GM12878 (cell line): ENCODE measurements around the gene TSEN54. TPM values are rescaled to one million over a fixed set of nuclear protein-coding genes. Genes with fewer than 3 reads are reported as not detected.

Experiments used
- ATAC-seq: fragments of 200-7000 bp; cut with Tn5 transposase; 3 replicates; pipeline ENCODE4 v1.9.1; 2020; ENCODE audit warnings: mild to moderate bottlenecking, moderate library complexity
- BruUV-seq: library from RNA; stranded (reverse); fragments of 400-500 nt; replicated peaks from 2 replicates; lab custom pipeline; 2021; lab: Mats Ljungman, UMichigan
- CTCF ChIA-PET: fragments of 300-600 bp; sonication (Branson Sonifier 250); formaldehyde crosslinking; extraction: SDS; loops from one replicate; lab custom pipeline; 2021; ENCODE audit warnings: inconsistent platforms; lab: Yijun Ruan, JAX
- POLR2A ChIA-PET: fragments of 350-600 bp; formaldehyde crosslinking; extraction: SDS; loops from one replicate; lab custom pipeline; 2021; ENCODE audit warnings: inconsistent platforms; lab: Charles Lee
- RAD21 ChIA-PET: fragments of 300-600 bp; sonication (Branson Sonifier 250); formaldehyde crosslinking; loops from one replicate; lab custom pipeline; 2023; ENCODE audit warnings: antibody characterized with exemption; ENCODE audit not compliant: unreplicated experiment; lab: Charles Lee
- SMC1A ChIA-PET: fragments of 300-600 bp; sonication (Branson Sonifier 250); formaldehyde crosslinking; loops from one replicate; lab custom pipeline; 2023; ENCODE audit not compliant: unreplicated experiment, uncharacterized antibody; lab: Charles Lee
- DNase-seq: peaks from one replicate; pipeline ENCODE4 v3.0.0-alpha.2; 2011; ENCODE audit warnings: low read depth, low spot score
- FAIRE-seq: peaks from 3 replicates; lab custom pipeline; 2011; peaks lifted over from hg19 to GRCh38; lab: Jason Lieb, UNC
- H2AFZ ChIP-seq: 2 replicates; pipeline ENCODE4 v1.6.0; 2011; ENCODE audit warnings: low read depth, low read length, control low read depth; ENCODE audit not compliant: control insufficient read depth
- H3K27ac ChIP-seq: 2 replicates; pipeline ENCODE4 v1.5.1; 2011; ENCODE audit warnings: control low read depth; ENCODE audit not compliant: control insufficient read depth, insufficient read depth
- H3K27me3 ChIP-seq, 2 experiments: replicated peaks in 1 of 2; 2 replicates each; pipeline versions ENCODE4 v1.6.0 to v1.6.1; 2011; ENCODE audit warnings: low read length in 1 of 2; ENCODE audit not compliant: control insufficient read depth in 2 of 2, insufficient read depth in 2 of 2
- H3K36me3 ChIP-seq, 2 experiments: 2 replicates each; pipeline ENCODE4 v1.5.1; 2011; ENCODE audit warnings: low read length in 1 of 2; ENCODE audit not compliant: control insufficient read depth in 2 of 2, insufficient read depth in 2 of 2
- H3K4me1 ChIP-seq: 2 replicates; pipeline ENCODE4 v1.6.1; 2011; ENCODE audit warnings: mild to moderate bottlenecking, low read length, moderate library complexity, mixed read lengths; ENCODE audit not compliant: control insufficient read depth, insufficient read depth
- H3K4me2 ChIP-seq: 2 replicates; pipeline ENCODE4 v1.6.0; 2011; ENCODE audit warnings: control low read depth; ENCODE audit not compliant: control insufficient read depth, insufficient read depth
- H3K4me3 ChIP-seq: fragments of 200-600 bp; sonication (generic); 2 replicates; pipeline ENCODE4 v1.5.1; 2016
- H3K79me2 ChIP-seq: 2 replicates; pipeline ENCODE4 v1.6.0; 2011; ENCODE audit warnings: low read length; ENCODE audit not compliant: control insufficient read depth, insufficient read depth
- H3K9ac ChIP-seq: 2 replicates; pipeline ENCODE4 v1.8.0; 2011; ENCODE audit warnings: low read length, control low read depth, mixed read lengths; ENCODE audit not compliant: control insufficient read depth, insufficient read depth
- H3K9me3 ChIP-seq: replicated peaks from 3 replicates; pipeline ENCODE4 v1.5.1; 2011; ENCODE audit warnings: mild to moderate bottlenecking, low read length; ENCODE audit not compliant: control insufficient read depth, insufficient read depth
- H4K20me1 ChIP-seq: 2 replicates; pipeline ENCODE4 v1.6.0; 2011; ENCODE audit not compliant: control insufficient read depth, insufficient read depth
- BRCA1 ChIP-seq: IDR thresholded peaks from 2 replicates; pipeline ENCODE4 v1.6.1; 2011; ENCODE audit warnings: low read depth, low read length, improper control_type of control experiment
- HDAC2 ChIP-seq: fragments of 200-600 bp; sonication (generic); IDR thresholded peaks from 2 replicates; pipeline ENCODE4 v1.6.1; 2017
- JUNB ChIP-seq: IDR thresholded peaks from 2 replicates; pipeline ENCODE4 v1.6.1; 2016; ENCODE audit warnings: antibody characterized with exemption, mild to moderate bottlenecking
- POLR2A ChIP-seq: IDR thresholded peaks from 2 replicates; pipeline ENCODE4 v1.6.1; 2011; ENCODE audit warnings: low read depth, mild to moderate bottlenecking, low read length
- RCOR1 ChIP-seq: conservative IDR thresholded peaks from 2 replicates; pipeline ENCODE4 v1.6.1; 2012; ENCODE audit warnings: low read depth, low read length, improper control_type of control experiment
- TARDBP ChIP-seq: IDR thresholded peaks from 2 replicates; pipeline ENCODE4 v1.6.1; 2016; ENCODE audit warnings: borderline replicate concordance
- ZSCAN29 ChIP-seq: fragments of 450-650 bp; IDR thresholded peaks from 2 replicates; pipeline ENCODE4 v1.6.1; 2017; ENCODE audit warnings: mild to moderate bottlenecking, moderate library complexity
- WGBS: methylation state at CpG from one replicate; pipeline ENCODE4 v1.1.6; 2016; ENCODE audit warnings: low lambda C conversion rate; ENCODE audit not compliant: insufficient replicate concordance, insufficient coverage; ENCODE audit errors: missing lambda C conversion rate; 5-methylcytosine and 5-hydroxymethylcytosine counted together
- in situ Hi-C: fragments of 300-500 bp; cut with MboI; formaldehyde crosslinking; loops from 9 replicates; pipeline ENCODE4 v1.14.3; 2018; ENCODE audit warnings: mixed read lengths
- intact Hi-C: fragments of 100-400 bp; cut with micrococcal nuclease; formaldehyde crosslinking; loops from one replicate; pipeline ENCODE4 v1.14.2; 2022; ENCODE audit not compliant: unreplicated experiment
- polyA plus RNA-seq, 11 experiments: library from polyadenylated mRNA; depleted of rRNA in 4 of 11; unstranded in 6 of 11; stranded (reverse) in 5 of 11; fragments of >200 nt; fragmentation: Nextera tagmentation in 4 of 11; fragmentation: Illumina TruSeq in 1 of 11; extraction: Ambion mirVana in 4 of 11; extraction: Trizol in 1 of 11; gene quantifications; 1 replicate in 1 of 11; 2 replicates in 10 of 11; pipeline versions ENCODE4 v1.2.1 to v1.2.3, GENCODE V29; 2011 to 2016; ENCODE audit warnings: inconsistent platforms in 2 of 11, missing spikeins in 2 of 11, low read depth in 1 of 11
- total RNA-seq, 4 experiments: library from RNA; depleted of rRNA in 3 of 4; stranded (reverse); fragments of >200 nt in 3 of 4; fragmentation: Illumina TruSeq in 1 of 4; extraction: Trizol in 1 of 4; gene quantifications; 2 replicates each; pipeline versions ENCODE4 v1.2.1 to v1.2.3, GENCODE V29; 2013 to 2021
- TF ChIP-seq, protein P1 (sequence below): fragments of 450-650 bp; IDR thresholded peaks from 2 replicates; pipeline ENCODE4 v1.6.1; 2017; ENCODE audit warnings: mild to moderate bottlenecking
- TF ChIP-seq, protein P2 (sequence below): fragments of 150-350 bp; IDR thresholded peaks from 2 replicates; pipeline ENCODE4 v1.6.1; 2014; ENCODE audit warnings: mild to moderate bottlenecking, low read depth, low read length
- TF ChIP-seq, protein P3 (sequence below): IDR thresholded peaks from 2 replicates; pipeline ENCODE4 v1.6.1; 2011; ENCODE audit warnings: borderline replicate concordance, low read depth, mild to moderate bottlenecking, moderate library complexity, low read length; ENCODE audit not compliant: insufficient read depth, poor library complexity, severe bottlenecking

The TSEN54 gene
- total and polyA plus RNA-seq, 10 of the 15 experiments (the other 5 are each of a cell fraction or from before 2014, with no cell fraction given), result 7.1 to 48.0 (median 41.1) TPM

- Histone ChIP-seq H4K20me1 (no peaks in the 10 kb centered on the region), H3K9ac (no peak overlapping the region), H3K9me3 (no peaks in the 10 kb centered on the region), H3K79me2 (no peaks in the 10 kb centered on the region), H2AFZ (no peak overlapping the region), H3K27ac (no peak overlapping the region), H3K4me3 (no peak overlapping the region), H3K27me3 (no peaks in the 10 kb centered on the region), H3K4me1 (no peaks in the 10 kb centered on the region), H3K36me3 (no peaks in the 10 kb centered on the region; a peak in 2 of 4 replicates), H3K4me2 (no peak overlapping the region)
- in situ Hi-C loops, result no loop called here
- BruUV-seq, result no TSS peak
- ATAC-seq, result no peak
- ChIA-PET SMC1A (no interaction called here), POLR2A (no interaction called here), CTCF (no interaction called here), RAD21 (no interaction called here)
- no peak for DNase-seq
- intact Hi-C loops, result no loop called here
- TF ChIP-seq HDAC2 (no peak), RCOR1 (no peak), POLR2A (peak; percentile 29; the same call in 1 of the 2 replicates)
- 64% methylated on average over 19 of the region's 21 CpGs for WGBS
- no peak for FAIRE-seq
Observed at GRCh38 chr17:75501378-75502071, 14.8 kb upstream of the TSEN54 start.

DNA sequence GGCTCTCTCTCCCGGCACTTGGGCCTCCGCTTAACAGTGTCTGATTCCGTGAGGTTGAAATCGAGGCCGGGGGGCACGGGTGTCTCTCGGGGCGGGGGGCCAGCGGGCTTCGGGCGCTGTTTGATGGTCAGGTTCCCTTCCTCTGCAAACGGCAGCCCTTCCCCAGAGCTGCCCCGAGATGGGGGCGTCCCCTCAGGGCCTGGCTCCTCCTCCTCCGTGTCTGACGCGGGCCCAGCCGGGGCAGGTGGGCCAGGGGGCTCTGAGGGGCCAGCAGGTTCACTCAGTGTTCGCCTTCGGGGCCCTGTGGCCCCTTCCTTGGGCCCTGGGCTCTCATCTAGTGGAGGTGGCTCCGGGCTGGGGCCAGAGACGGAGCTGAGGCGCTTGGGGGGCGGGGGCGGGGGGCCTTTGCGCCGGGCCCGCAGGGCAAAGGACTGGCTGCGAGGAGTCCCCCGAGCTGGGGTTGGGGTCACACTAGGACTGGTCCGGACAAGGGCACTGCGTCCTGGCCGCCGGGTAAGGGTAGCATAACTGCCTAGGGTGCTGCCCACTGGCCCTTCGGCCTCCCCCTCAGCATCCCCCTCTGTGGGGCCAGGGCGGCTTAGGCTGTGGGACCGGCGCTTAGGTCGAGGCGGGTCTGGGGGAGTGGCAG is 14.1 kb upstream of the TSEN54 start:
- H3K27me3 ChIP-seq, result no peaks in the 10 kb centered on the region
- no TSS peak for BruUV-seq

More for the DNA sequence above, 14.1 kb upstream of the TSEN54 start:
- no peak overlapping the region for H3K27ac ChIP-seq
- WGBS, result 71% methylated on average over 21 of the region's 40 CpGs
- H3K9ac ChIP-seq, result no peak overlapping the region
- POLR2A ChIA-PET, result no interaction called here
- H3K9me3 ChIP-seq, result no peaks in the 10 kb centered on the region
- no peaks in the 10 kb centered on the region for H3K4me1 ChIP-seq
- no peaks in the 10 kb centered on the region for H4K20me1 ChIP-seq
- ATAC-seq, result no peak
- no peak for FAIRE-seq
- H2AFZ ChIP-seq, result no peak overlapping the region
- TF ChIP-seq BRCA1 (no peak), JUNB (no peak), ZSCAN29 (no peak), TARDBP (no peak)
- TF ChIP-seq, protein P1, sequence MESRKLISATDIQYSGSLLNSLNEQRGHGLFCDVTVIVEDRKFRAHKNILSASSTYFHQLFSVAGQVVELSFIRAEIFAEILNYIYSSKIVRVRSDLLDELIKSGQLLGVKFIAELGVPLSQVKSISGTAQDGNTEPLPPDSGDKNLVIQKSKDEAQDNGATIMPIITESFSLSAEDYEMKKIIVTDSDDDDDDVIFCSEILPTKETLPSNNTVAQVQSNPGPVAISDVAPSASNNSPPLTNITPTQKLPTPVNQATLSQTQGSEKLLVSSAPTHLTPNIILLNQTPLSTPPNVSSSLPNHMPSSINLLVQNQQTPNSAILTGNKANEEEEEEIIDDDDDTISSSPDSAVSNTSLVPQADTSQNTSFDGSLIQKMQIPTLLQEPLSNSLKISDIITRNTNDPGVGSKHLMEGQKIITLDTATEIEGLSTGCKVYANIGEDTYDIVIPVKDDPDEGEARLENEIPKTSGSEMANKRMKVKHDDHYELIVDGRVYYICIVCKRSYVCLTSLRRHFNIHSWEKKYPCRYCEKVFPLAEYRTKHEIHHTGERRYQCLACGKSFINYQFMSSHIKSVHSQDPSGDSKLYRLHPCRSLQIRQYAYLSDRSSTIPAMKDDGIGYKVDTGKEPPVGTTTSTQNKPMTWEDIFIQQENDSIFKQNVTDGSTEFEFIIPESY, result no peak
- TF ChIP-seq, protein P2, sequence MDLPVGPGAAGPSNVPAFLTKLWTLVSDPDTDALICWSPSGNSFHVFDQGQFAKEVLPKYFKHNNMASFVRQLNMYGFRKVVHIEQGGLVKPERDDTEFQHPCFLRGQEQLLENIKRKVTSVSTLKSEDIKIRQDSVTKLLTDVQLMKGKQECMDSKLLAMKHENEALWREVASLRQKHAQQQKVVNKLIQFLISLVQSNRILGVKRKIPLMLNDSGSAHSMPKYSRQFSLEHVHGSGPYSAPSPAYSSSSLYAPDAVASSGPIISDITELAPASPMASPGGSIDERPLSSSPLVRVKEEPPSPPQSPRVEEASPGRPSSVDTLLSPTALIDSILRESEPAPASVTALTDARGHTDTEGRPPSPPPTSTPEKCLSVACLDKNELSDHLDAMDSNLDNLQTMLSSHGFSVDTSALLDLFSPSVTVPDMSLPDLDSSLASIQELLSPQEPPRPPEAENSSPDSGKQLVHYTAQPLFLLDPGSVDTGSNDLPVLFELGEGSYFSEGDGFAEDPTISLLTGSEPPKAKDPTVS, result no peak
- TF ChIP-seq, protein P3, sequence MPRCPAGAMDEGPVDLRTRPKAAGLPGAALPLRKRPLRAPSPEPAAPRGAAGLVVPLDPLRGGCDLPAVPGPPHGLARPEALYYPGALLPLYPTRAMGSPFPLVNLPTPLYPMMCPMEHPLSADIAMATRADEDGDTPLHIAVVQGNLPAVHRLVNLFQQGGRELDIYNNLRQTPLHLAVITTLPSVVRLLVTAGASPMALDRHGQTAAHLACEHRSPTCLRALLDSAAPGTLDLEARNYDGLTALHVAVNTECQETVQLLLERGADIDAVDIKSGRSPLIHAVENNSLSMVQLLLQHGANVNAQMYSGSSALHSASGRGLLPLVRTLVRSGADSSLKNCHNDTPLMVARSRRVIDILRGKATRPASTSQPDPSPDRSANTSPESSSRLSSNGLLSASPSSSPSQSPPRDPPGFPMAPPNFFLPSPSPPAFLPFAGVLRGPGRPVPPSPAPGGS, result no peak
- TF ChIP-seq, all 136 proteins: peak for 0
- Histone ChIP-seq H3K4me2 (no peak overlapping the region), H3K4me3 (no peak overlapping the region), H3K36me3 (no peaks in the 10 kb centered on the region; a peak in 2 of 4 replicates), H3K79me2 (no peaks in the 10 kb centered on the region)
- in situ Hi-C loops (no loop called here), intact Hi-C loops (no loop called here)
- DNase-seq, result no peak
- ChIA-PET RAD21 (interaction anchor here (1.0 kb wide), 1 partner anchor 14 kb away, joined by 3 read pairs; the partner anchor contains the start of gene TSEN54), CTCF (interaction anchor here (1.6 kb wide), 1 partner anchor 14 kb away, joined by 6 read pairs; the partner anchor contains the start of gene TSEN54), SMC1A (no interaction called here)
